Ovary (tissue), 9 donors: ENCODE measurements around the gene TGIF1. TPM values are rescaled to one million over a fixed set of nuclear protein-coding genes. Genes with fewer than 3 reads are reported as not detected.

ENCODE experiments used
- DNase-seq, 5 donors: peaks; one replicate each; pipeline ENCODE4 v3.0.0-alpha.2; 2019 to 2020
- H3K27ac ChIP-seq, 2 donors: fragments of 200-600 bp; one replicate each; pipeline versions ENCODE4 v1.5.1 to v1.8.0; 2019 to 2022
- H3K27me3 ChIP-seq: fragments of 200-600 bp; one replicate; pipeline ENCODE4 v1.8.0; 2022
- H3K36me3 ChIP-seq: fragments of 200-600 bp; sonication (generic); one replicate; pipeline ENCODE4 v1.5.1; 2019
- H3K4me1 ChIP-seq: one replicate; pipeline ENCODE4 v1.8.1; 2013; ENCODE audit warnings: mild to moderate bottlenecking, moderate library complexity; ENCODE audit not compliant: insufficient read depth
- H3K4me3 ChIP-seq: fragments of 200-600 bp; sonication (generic); one replicate; pipeline ENCODE4 v1.5.1; 2017
- H3K9me3 ChIP-seq, 2 donors: fragments of 200-600 bp in 1 of 2; sonication (generic) in 1 of 2; one replicate each; pipeline versions ENCODE4 v1.5.1 to v1.8.1; 2013 to 2019; ENCODE audit warnings: mild to moderate bottlenecking in 1 of 2, moderate library complexity in 1 of 2
- EP300 ChIP-seq: sonication (generic); formaldehyde crosslinking; IDR thresholded peaks from one replicate; pipeline ENCODE4 v1.6.1; 2017; ENCODE audit warnings: antibody characterized with exemption
- POLR2A ChIP-seq: fragments of 450-650 bp; IDR thresholded peaks from one replicate; pipeline ENCODE4 v1.6.1; 2017; ENCODE audit warnings: antibody characterized with exemption, mild to moderate bottlenecking, moderate library complexity
- WGBS, 3 donors: extraction: QIAGEN DNeasy Blood & Tissue Kit in 1 of 3; methylation state at CpG; one replicate each; pipeline versions ENCODE4 v1.1.5 to v1.1.7; 2013 to 2017; 5-methylcytosine and 5-hydroxymethylcytosine counted together
- intact Hi-C, 4 donors: fragments of 100-400 bp; cut with DNase I; formaldehyde crosslinking; loops; one replicate each; pipeline versions ENCODE4 v1.11.0 to v1.15.1; 2022 to 2023
- polyA plus RNA-seq, 2 donors: library from polyadenylated mRNA; stranded (reverse); fragments of 200-250 nt in 1 of 2; fragments of 350-450 nt in 1 of 2; fragmentation: Illumina TruSeq in 1 of 2; extraction: RNeasy Lipid Tissue Mini Kit (QIAGEN cat#74804) in 1 of 2; gene quantifications; one replicate each; pipeline ENCODE4 v1.2.3, GENCODE V29; 2013 to 2014
- total RNA-seq, 7 donors: library from RNA; depleted of rRNA in 2 of 7; stranded (reverse); fragments of >200 nt in 2 of 7; fragmentation: NEBNext Ultra II Directional in 3 of 7; extraction: Animal tissue kit (Norgen Biotek cat#: 25700) in 3 of 7; gene quantifications; one replicate each; pipeline versions ENCODE4 v1.1.0 to v1.2.4, GENCODE V29; 2016 to 2023
- TF ChIP-seq, protein P1 (sequence below), 3 donors: fragments of 450-650 bp in 2 of 3; fragments of 200-600 bp in 1 of 3; IDR thresholded peaks; one replicate each; pipeline versions ENCODE4 v1.5.1 to v1.8.0; 2016 to 2022; ENCODE audit warnings: antibody characterized with exemption in 3 of 3, mild to moderate bottlenecking in 1 of 3
- donor health status: DM: no; HTN: no; CAD: no; lungs with moderate emphysema.
- donor health status: DM: no; HTN: no; CAD: no.
- donor health status: Bipolar disorder and iron deficiency.
- donor health status: DM: yes; HTN: yes; CAD: no.
- donor health status: DM: no; HTN: no; CAD: no.
- donor health status: DM: yes; HTN: yes; CAD: no.

Gene TGIF1
- total and polyA plus RNA-seq, 9 donors: 30.9 to 93.4 (median 64.0) TPM

DNA sequence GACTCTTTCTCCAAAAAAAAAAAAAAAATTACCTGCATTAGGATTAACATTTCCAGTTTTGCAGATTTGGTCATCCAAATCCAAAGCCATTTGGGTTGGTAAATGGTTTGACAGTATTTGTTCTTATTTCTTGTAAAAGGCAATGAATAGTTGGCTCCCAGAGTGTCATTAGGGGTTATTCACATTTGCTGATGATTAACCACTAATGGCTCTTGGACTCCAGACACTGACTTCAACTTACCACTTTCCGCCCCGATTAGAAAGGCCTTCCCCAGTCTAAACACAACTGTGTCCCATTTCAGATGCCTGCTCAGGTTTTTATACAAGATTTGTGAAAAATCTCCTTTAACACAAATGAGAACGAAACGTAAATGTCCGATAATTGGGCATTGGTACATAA is 9.6 kb upstream of the TGIF1 start:
- intact Hi-C loops: loop anchor here in 1 of 4 donors (5.0 kb wide), 1 partner anchor 73 kb away; no protein-coding TSS in a partner anchor
- no peaks in the 10 kb centered on the region for H3K9me3 ChIP-seq
- no peaks in the 10 kb centered on the region for H3K27me3 ChIP-seq
- no peaks in the 10 kb centered on the region for H3K36me3 ChIP-seq
- DNase-seq: no peak
- WGBS, 3 donors: 94 to 99% (median 96%) methylated on average over 5 of the region's 5 CpGs
- no peak overlapping the region for H3K27ac ChIP-seq
- TF ChIP-seq POLR2A: no peak
- no peak for TF ChIP-seq EP300
- TF ChIP-seq, protein P1, sequence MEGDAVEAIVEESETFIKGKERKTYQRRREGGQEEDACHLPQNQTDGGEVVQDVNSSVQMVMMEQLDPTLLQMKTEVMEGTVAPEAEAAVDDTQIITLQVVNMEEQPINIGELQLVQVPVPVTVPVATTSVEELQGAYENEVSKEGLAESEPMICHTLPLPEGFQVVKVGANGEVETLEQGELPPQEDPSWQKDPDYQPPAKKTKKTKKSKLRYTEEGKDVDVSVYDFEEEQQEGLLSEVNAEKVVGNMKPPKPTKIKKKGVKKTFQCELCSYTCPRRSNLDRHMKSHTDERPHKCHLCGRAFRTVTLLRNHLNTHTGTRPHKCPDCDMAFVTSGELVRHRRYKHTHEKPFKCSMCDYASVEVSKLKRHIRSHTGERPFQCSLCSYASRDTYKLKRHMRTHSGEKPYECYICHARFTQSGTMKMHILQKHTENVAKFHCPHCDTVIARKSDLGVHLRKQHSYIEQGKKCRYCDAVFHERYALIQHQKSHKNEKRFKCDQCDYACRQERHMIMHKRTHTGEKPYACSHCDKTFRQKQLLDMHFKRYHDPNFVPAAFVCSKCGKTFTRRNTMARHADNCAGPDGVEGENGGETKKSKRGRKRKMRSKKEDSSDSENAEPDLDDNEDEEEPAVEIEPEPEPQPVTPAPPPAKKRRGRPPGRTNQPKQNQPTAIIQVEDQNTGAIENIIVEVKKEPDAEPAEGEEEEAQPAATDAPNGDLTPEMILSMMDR (IDR thresholded peaks at IDR 0.05): no peak
- no peak overlapping the region for H3K4me3 ChIP-seq
- H3K4me1 ChIP-seq: no peaks in the 10 kb centered on the region

GRCh38 chr18:3441290-3441689 is 8.7 kb upstream of the TGIF1 start:
- Histone ChIP-seq H3K36me3 (no peaks in the 10 kb centered on the region), H3K27ac (no peak overlapping the region), H3K9me3 (no peaks in the 10 kb centered on the region), H3K4me3 (no peak overlapping the region), H3K4me1 (peaks cover under 1% of the 10 kb centered on the region), H3K27me3 (no peaks in the 10 kb centered on the region)
- intact Hi-C loops: loop anchor here in 1 of 4 donors (5.0 kb wide), 1 partner anchor 74 kb away; no protein-coding TSS in a partner anchor
- WGBS, 3 donors: 38 to 57% (median 41%) methylated on average over 2 of the region's 2 CpGs
- no peak for TF ChIP-seq EP300
- TF ChIP-seq POLR2A: no peak
- TF ChIP-seq, protein P1 (IDR thresholded peaks at IDR 0.05): no peak
- DNase-seq: no peak

- DNase-seq: no peak
- TF ChIP-seq, protein P1 (IDR thresholded peaks at IDR 0.05): no peak
- TF ChIP-seq POLR2A (no peak), EP300 (no peak)
- no peak overlapping the region for H3K4me3 ChIP-seq
- H3K27me3 ChIP-seq: no peaks in the 10 kb centered on the region
- H3K4me1 ChIP-seq: peaks cover 4% of the 10 kb centered on the region
- H3K36me3 ChIP-seq: no peaks in the 10 kb centered on the region
- 54 to 78% (median 54%) methylated on average over 4 of the region's 4 CpGs for WGBS, 3 donors
- no peaks in the 10 kb centered on the region for H3K9me3 ChIP-seq
- H3K27ac ChIP-seq: no peak overlapping the region
- intact Hi-C loops: loop anchor here in 1 of 4 donors (5.0 kb wide), 1 partner anchor 76 kb away; no protein-coding TSS in a partner anchor
Measured at GRCh38 chr18:3442919-3443318, 7.1 kb upstream of the TGIF1 start.

DNA sequence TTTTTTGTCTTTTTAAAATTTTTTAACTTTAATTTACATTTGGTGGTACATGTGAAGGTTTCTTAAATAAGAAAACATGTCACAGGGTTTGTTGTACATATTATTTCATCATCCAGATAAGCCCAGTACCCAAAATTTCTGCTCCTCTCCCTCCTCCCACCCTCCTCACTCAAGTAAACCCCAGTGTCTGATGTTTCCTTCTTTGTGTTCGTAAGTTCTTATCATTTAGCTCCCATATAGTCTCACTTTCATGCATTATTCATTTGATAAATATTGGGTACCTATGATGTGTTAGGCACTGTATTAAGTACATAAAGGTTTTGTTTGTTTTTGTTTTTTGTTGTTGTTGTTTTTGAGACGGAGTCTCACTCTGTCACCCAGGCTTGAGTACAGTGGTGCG is 5.7 kb upstream of the TGIF1 start:
- Histone ChIP-seq H3K36me3 (no peaks in the 10 kb centered on the region), H3K27ac (no peak overlapping the region), H3K9me3 (no peaks in the 10 kb centered on the region), H3K4me3 (no peak overlapping the region), H3K27me3 (no peaks in the 10 kb centered on the region), H3K4me1 (peaks cover 4% of the 10 kb centered on the region)
- 92 to 97% (median 95%) methylated on average over 3 of the region's 3 CpGs for WGBS, 3 donors
- DNase-seq: no peak
- intact Hi-C loops: loop anchor here in 1 of 4 donors (5.0 kb wide), 1 partner anchor 77 kb away; no protein-coding TSS in a partner anchor
- TF ChIP-seq, protein P1 (IDR thresholded peaks at IDR 0.05): no peak
